Measurements from ENCODE around the gene CCDC17. TPM values are rescaled to one million over a fixed set of nuclear protein-coding genes. Genes with fewer than 3 reads are reported as not detected.
"Not testable (repeated sequence)": the region's sequence is repeated elsewhere in the genome, so short reads cannot be mapped to it uniquely, and the experiment has no call there.

The CCDC17 gene
- total RNA-seq, 1 experiment from 2014 or later: 1.2 TPM

GRCh38 chr1:45622524-45623394 is 1.1 kb downstream of the CCDC17 start:
- DNase-seq (ENCODE audit: extremely low read depth, low read depth): no peak

DNA sequence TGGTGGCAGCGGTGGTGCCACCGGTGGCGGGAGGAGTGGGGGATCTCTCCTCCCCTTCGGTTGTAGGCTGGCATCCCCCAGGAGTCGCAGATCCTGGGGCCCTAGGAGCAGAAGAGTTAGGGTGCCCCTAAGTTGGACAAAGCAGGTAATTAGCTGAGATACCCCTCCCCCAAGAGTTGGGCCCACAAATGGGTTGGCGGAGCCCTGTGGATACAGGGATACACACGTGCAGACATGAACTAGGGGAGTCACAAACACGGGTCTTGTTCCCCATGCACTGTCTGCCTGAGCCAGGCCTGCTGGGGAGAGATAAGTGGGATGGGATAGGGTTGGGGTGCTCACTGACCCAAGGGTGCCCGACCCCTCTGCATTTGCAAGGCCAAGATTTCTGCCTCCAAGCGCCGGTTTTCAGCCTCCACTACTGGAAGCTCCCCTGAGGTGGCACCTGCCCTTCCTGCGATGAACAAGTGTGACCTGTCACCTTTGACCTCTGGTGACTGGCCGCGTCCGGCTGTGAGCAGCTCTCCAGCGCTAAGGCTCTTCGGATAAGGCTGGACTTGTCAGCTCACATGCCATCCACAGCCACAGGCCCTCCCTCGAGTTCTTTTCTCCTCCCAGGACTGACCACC is 1.8 kb downstream of the CCDC17 start:
- no peak for DNase-seq (ENCODE audit: extremely low read depth, low read depth)

- no peak for DNase-seq (ENCODE audit: extremely low read depth, low read depth)
Measured at GRCh38 chr1:45621501-45621836, 2.4 kb downstream of the CCDC17 start.

GRCh38 chr1:45620588-45621500 is 3.0 kb downstream of the CCDC17 start:
- no peak for DNase-seq (ENCODE audit: extremely low read depth, low read depth)

GRCh38 chr1:45619149-45619921 is 4.5 kb downstream of the CCDC17 start:
- no peak for DNase-seq (ENCODE audit: extremely low read depth, low read depth)

GRCh38 chr1:45617618-45618017 is 6.2 kb downstream of the CCDC17 start:
- no peak for DNase-seq (ENCODE audit: extremely low read depth, low read depth)

DNA sequence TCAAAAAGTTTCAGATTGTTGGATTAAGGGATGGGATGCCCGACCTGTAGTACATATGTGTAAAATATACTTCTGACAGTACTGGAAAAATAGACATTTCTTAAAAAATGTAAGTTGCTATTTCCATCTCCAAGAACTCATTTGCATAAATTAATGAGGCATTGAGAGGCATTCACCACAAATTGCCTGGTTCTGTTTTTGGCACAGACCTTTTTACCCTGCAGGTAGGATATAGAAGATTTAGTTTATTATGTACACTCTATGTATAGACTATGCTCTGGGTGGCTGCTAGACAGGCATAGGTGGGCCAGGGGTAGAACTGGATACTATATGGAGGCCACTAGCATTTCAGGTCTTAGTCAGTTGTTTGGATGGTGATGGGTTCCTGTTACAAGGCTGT is 8.0 kb downstream of the CCDC17 start:
- DNase-seq (ENCODE audit: extremely low read depth, low read depth): no peak

- DNase-seq (ENCODE audit: extremely low read depth, low read depth): no peak
Measured at GRCh38 chr1:45612941-45613579, 10.8 kb downstream of the CCDC17 start.

DNA sequence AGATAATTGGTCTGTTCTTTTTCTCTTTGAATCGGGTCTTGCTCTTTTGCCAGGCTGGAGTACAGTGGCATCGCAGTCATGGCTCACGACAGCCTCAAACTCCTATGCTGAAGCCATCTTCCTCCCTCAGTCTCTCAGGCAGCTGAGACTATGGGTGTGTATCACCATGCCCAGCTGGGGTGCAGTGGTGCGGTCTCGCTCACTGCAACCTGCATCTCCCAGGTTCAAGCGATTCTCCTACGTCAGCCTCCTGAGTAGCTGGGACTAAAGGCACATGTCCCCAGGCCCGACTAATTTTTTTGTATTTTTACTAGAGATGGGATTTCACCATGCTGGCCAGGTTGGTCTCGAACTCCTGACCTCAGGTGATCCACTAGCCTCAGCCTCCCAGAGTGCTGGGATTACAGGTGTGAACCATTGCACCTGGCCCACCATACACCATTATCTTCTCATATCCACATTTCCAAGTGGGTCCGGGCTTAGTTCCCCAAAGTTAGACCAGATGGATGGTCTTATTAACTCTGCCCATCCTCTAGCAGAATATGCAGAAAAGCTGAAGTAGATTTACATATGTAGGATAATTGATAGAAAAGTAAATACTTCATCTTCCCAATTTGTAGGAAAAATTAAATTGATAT is 13.1 kb downstream of the CCDC17 start:
- DNase-seq (ENCODE audit: extremely low read depth, low read depth): no peak

- no peak for DNase-seq (ENCODE audit: extremely low read depth, low read depth)
Measured at GRCh38 chr1:45608175-45609156, 15.4 kb downstream of the CCDC17 start.

DNA sequence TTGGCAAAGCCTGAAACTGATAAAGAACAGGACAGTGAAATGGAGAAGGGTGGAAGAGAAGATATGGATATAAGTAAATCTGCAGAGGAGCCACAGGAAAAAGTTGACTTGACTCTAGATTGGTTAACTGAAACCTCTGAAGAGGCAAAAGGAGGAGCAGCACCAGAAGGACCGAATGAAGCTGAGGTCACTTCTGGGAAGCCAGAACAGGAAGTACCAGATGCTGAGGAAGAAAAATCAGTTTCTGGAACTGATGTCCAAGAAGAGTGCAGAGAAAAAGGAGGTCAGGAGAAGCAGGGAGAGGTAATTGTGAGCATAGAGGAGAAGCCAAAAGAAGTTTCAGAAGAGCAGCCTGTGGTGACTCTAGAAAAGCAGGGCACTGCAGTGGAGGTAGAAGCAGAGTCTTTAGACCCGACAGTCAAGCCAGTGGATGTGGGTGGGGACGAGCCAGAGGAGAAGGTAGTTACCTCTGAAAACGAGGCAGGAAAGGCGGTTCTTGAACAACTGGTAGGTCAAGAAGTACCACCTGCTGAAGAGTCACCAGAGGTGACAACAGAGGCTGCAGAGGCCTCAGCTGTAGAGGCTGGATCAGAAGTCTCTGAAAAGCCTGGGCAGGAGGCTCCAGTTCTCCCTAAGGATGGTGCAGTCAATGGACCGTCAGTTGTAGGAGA is 16.3 kb downstream of the CCDC17 start:
- no peak for DNase-seq (ENCODE audit: extremely low read depth, low read depth)

GRCh38 chr1:45604239-45604638 is 19.6 kb downstream of the CCDC17 start:
- DNase-seq (ENCODE audit: extremely low read depth, low read depth): no peak

DNA sequence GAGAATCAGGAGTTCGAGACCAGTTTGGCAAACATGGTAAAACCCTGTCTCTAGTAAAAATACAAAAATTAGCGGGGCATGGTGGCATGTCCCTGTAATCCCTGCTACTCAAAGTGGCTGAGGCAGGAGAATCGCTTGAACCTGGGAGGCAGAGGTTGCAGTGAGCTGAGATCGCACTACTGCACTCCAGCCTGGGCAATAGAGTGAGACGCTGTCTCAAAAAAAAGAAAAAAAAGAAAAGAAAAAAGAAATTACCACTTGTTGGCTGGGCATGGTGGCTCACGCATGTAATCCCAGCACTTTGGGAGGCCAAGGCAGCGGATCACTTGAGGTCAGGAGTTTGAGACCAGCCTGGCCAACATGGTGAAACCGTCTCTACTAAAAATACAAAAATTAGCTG is 27.1 kb downstream of the CCDC17 start:
- DNase-seq (ENCODE audit: extremely low read depth, low read depth): not testable (repeated sequence)

DNA sequence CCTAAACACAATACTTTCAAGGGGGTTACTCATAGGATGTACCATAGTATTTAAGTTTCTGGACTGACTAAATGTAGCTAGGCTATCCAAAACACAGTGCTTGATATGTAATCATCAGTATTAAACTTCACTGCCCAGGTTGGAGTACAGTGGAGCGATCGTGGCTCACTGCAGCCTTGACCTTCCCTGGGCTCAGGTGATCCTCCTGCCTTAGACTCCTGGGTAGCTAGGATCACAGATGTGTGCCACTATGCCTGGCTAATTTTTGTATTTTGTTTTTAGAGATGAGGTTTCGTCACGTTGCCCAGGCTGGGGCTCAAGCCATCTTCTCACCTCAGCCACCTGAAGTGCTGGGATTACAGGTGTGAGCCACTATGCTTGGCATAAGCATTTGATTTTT is 29.4 kb downstream of the CCDC17 start:
- DNase-seq (ENCODE audit: extremely low read depth, low read depth): no peak

DNA sequence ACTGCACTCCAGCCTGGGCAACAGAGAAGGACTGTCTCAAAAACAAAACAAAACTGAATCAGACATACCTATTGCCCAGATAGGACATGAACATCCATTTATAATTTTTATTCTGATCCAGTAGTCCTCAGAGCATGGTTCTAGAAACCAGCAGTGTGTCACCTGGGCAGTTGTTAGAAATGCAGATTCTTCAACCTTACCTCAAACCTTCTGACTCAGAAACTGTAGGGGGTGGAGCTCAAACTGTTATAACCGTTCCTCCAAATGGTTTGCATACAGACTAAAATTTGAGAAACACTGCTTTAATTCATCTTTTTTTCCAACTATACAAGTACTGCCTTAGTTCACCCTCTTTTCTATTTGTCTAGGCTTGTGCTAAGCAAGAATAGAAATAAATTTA is 34.0 kb downstream of the CCDC17 start:
- DNase-seq (ENCODE audit: extremely low read depth, low read depth): no peak

- no peak for DNase-seq (ENCODE audit: extremely low read depth, low read depth)
Measured at GRCh38 chr1:45586769-45587168, 37.1 kb downstream of the CCDC17 start.

DNA sequence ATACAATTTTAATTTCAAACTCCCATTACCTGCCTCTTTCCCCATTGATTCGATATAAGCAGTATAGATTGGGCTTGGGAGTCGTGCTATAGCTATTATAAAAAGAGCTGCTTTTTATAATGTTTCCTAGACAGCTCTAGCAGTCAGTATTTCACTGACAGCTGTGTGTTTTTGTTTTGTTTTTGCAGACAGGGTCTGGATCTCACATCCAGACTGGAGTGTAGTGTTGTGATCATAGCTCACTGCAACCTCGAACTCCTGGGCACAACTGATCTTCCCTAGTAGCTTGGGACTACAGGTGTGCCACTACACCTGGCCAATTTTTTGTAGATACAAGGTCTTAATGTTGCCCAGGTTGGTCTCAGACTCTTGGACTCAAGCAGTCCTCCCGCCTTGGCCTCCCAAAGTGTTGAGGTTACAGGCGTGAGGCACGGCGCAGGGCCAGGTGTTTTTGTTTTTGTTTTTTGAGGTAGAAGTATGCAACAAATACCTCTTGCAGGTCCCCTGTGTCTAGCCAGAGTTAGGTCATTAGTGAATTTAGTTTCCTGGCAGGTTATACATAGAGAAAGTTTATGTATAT is 38.3 kb downstream of the CCDC17 start:
- DNase-seq (ENCODE audit: extremely low read depth, low read depth): no peak

DNA sequence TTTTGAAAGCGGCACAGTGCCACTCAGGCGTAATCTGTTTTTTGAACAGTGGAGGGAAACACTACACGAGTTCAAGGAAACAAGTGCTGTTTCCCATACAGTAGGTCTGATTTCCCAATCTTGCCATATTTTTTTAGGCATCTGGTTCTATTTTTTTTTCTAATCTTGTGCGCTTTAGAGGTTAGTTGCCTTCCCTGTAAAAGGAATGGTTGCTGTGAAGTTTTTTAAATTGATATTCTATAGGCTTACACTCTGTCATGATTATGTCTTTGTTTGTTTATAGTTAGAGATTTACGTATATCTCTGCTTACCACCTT is 38.8 kb downstream of the CCDC17 start:
- DNase-seq (ENCODE audit: extremely low read depth, low read depth): no peak

All from NCI-H460 (cell line).